SK-N-SH treated with all-trans-retinoic acid at 6 μM for 48 hours (cell line): ENCODE results near the gene TKT.
"Not testable (repeated sequence)": the region's sequence is repeated elsewhere in the genome, so short reads cannot be mapped to it uniquely, and the experiment has no call there.

ENCODE experiments used
- ATAC-seq: fragments of 200-7000 bp; cut with Tn5 transposase; 3 replicates; pipeline ENCODE4 v1.9.1; 2020; ENCODE audit warnings: mild to moderate bottlenecking, moderate library complexity
- ARNTL ChIP-seq: fragments of 450-650 bp; formaldehyde crosslinking; IDR thresholded peaks from 2 replicates; pipeline ENCODE4 v1.5.0; 2020; ENCODE audit warnings: low read depth, mild to moderate bottlenecking, moderate library complexity, borderline replicate concordance
- CSDC2 ChIP-seq: fragments of 250-450 bp; sonication (Bioruptor Pico); IDR thresholded peaks from 2 replicates; pipeline ENCODE4 v1.5.0; 2020; ENCODE audit warnings: mild to moderate bottlenecking, moderate library complexity
- CSRNP3 ChIP-seq: fragments of 250-450 bp; sonication (Bioruptor Pico); IDR thresholded peaks from 2 replicates; pipeline ENCODE4 v1.5.1; 2021; ENCODE audit warnings: mild to moderate bottlenecking, moderate library complexity
- ESRRG ChIP-seq: fragments of 250-450 bp; sonication (Bioruptor Pico); IDR thresholded peaks from 2 replicates; pipeline ENCODE4 v1.6.1; 2021; ENCODE audit warnings: mild to moderate bottlenecking
- PPARA ChIP-seq: fragments of 250-450 bp; sonication (Bioruptor Pico); IDR thresholded peaks from 2 replicates; pipeline ENCODE4 v1.5.0; 2020; ENCODE audit warnings: mild to moderate bottlenecking, borderline replicate concordance
- RARB ChIP-seq: fragments of 250-450 bp; sonication (Bioruptor Pico); IDR thresholded peaks from 2 replicates; pipeline ENCODE4 v1.8.0; 2021; ENCODE audit warnings: mild to moderate bottlenecking, moderate library complexity
- SNAI2 ChIP-seq: fragments of 250-450 bp; sonication (Bioruptor Pico); IDR thresholded peaks from 2 replicates; pipeline ENCODE4 v1.5.0; 2020; ENCODE audit warnings: mild to moderate bottlenecking, moderate library complexity
- TCF4 ChIP-seq: fragments of 250-450 bp; sonication (Bioruptor Pico); IDR thresholded peaks from 2 replicates; pipeline ENCODE4 v1.8.0; 2021; ENCODE audit warnings: mild to moderate bottlenecking, moderate library complexity, borderline replicate concordance
- TOX ChIP-seq: fragments of 250-450 bp; sonication (Bioruptor Pico); IDR thresholded peaks from 2 replicates; pipeline ENCODE4 v1.8.0; 2021; ENCODE audit warnings: mild to moderate bottlenecking, moderate library complexity, borderline replicate concordance
- TSHZ2 ChIP-seq: fragments of 250-450 bp; sonication (Bioruptor Pico); IDR thresholded peaks from 2 replicates; pipeline ENCODE4 v1.5.0; 2020; ENCODE audit warnings: mild to moderate bottlenecking, moderate library complexity
- ZC3H10 ChIP-seq: fragments of 250-450 bp; sonication (Bioruptor Pico); IDR thresholded peaks from 2 replicates; pipeline ENCODE4 v1.5.1; 2021; ENCODE audit warnings: mild to moderate bottlenecking, moderate library complexity
- ZFP3 ChIP-seq: fragments of 250-450 bp; sonication (Bioruptor Pico); IDR thresholded peaks from 2 replicates; pipeline ENCODE4 v1.5.0; 2020; ENCODE audit warnings: mild to moderate bottlenecking, moderate library complexity
- ZFP30 ChIP-seq: fragments of 450-650 bp; formaldehyde crosslinking; IDR thresholded peaks from 2 replicates; pipeline ENCODE4 v1.5.0; 2022; ENCODE audit warnings: mild to moderate bottlenecking, moderate library complexity
- ZNF565 ChIP-seq: fragments of 450-650 bp; formaldehyde crosslinking; conservative IDR thresholded peaks from 2 replicates; pipeline ENCODE4 v1.5.0; 2020; ENCODE audit warnings: low read depth, mild to moderate bottlenecking, moderate library complexity
- ZNF70 ChIP-seq: fragments of 450-650 bp; formaldehyde crosslinking; IDR thresholded peaks from 2 replicates; pipeline ENCODE4 v1.5.0; 2020; ENCODE audit warnings: mild to moderate bottlenecking, moderate library complexity
- ZNF8 ChIP-seq: fragments of 450-650 bp; formaldehyde crosslinking; IDR thresholded peaks from 2 replicates; pipeline ENCODE4 v1.5.0; 2020; ENCODE audit warnings: mild to moderate bottlenecking, moderate library complexity
- TF ChIP-seq, protein P1 (sequence below): fragments of 250-450 bp; sonication (Bioruptor Pico); IDR thresholded peaks from 2 replicates; pipeline ENCODE4 v1.8.0; 2021; ENCODE audit warnings: low read depth, mild to moderate bottlenecking, moderate library complexity, borderline replicate concordance
- TF ChIP-seq, protein P2 (sequence below): fragments of 250-450 bp; sonication (Bioruptor Pico); IDR thresholded peaks from 2 replicates; pipeline ENCODE4 v1.5.1; 2020; ENCODE audit warnings: low read depth, mild to moderate bottlenecking, moderate library complexity
- TF ChIP-seq, protein P3 (sequence below): fragments of 250-450 bp; sonication (Bioruptor Pico); IDR thresholded peaks from 2 replicates; pipeline ENCODE4 v1.8.0; 2020; ENCODE audit warnings: mild to moderate bottlenecking, moderate library complexity, borderline replicate concordance

TKT gene

GRCh38 chr3:53269888-53270880 lies 14.4 kb upstream of the TKT start (continued):
- TF ChIP-seq, protein P1, sequence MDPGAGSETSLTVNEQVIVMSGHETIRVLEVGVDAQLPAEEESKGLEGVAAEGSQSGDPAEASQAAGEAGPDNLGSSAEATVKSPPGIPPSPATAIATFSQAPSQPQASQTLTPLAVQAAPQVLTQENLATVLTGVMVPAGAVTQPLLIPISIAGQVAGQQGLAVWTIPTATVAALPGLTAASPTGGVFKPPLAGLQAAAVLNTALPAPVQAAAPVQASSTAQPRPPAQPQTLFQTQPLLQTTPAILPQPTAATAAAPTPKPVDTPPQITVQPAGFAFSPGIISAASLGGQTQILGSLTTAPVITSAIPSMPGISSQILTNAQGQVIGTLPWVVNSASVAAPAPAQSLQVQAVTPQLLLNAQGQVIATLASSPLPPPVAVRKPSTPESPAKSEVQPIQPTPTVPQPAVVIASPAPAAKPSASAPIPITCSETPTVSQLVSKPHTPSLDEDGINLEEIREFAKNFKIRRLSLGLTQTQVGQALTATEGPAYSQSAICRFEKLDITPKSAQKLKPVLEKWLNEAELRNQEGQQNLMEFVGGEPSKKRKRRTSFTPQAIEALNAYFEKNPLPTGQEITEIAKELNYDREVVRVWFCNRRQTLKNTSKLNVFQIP (CRISPR knock-in tag): no peak
- TF ChIP-seq ESRRG (CRISPR knock-in tag): peak; percentile 3; the same call in 1 of the 2 replicates
- TF ChIP-seq, protein P2, sequence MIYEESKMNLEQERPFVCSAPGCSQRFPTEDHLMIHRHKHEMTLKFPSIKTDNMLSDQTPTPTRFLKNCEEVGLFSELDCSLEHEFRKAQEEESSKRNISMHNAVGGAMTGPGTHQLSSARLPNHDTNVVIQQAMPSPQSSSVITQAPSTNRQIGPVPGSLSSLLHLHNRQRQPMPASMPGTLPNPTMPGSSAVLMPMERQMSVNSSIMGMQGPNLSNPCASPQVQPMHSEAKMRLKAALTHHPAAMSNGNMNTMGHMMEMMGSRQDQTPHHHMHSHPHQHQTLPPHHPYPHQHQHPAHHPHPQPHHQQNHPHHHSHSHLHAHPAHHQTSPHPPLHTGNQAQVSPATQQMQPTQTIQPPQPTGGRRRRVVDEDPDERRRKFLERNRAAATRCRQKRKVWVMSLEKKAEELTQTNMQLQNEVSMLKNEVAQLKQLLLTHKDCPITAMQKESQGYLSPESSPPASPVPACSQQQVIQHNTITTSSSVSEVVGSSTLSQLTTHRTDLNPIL (CRISPR knock-in tag): no peak
- no peak for TF ChIP-seq RARB (CRISPR knock-in tag)
- TF ChIP-seq TCF4 (CRISPR knock-in tag): no peak
- no peak for TF ChIP-seq PPARA (CRISPR knock-in tag)
- TF ChIP-seq SNAI2 (CRISPR knock-in tag): no peak; the same call in 1 of the 2 replicates
- no peak for TF ChIP-seq ZC3H10 (CRISPR knock-in tag)
- no peak for TF ChIP-seq ZFP30 (CRISPR knock-in tag)

DNA sequence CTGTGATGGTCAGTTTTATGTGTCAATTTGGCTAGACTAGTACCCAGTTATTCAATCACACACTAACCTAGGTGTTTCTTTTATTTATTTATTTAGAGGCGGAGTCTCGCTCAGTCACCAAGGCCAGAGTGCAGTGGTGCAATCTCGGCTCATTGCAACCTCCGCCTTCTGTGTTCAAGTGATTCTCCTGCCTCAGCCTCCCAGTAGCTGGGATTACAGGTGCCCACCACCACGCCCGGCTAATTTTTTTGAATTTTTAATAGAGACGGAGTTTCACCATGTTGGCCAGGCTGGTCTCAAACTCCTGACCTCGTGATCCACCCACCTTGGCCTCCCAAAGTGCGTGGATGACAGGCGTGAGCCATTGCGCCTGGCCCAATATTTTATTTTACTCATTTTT lies 13.4 kb upstream of the TKT start:
- not testable (repeated sequence) for ATAC-seq

GRCh38 chr3:53267766-53268165 lies 11.9 kb upstream of the TKT start:
- no peak for ATAC-seq
- TF ChIP-seq, protein P3, sequence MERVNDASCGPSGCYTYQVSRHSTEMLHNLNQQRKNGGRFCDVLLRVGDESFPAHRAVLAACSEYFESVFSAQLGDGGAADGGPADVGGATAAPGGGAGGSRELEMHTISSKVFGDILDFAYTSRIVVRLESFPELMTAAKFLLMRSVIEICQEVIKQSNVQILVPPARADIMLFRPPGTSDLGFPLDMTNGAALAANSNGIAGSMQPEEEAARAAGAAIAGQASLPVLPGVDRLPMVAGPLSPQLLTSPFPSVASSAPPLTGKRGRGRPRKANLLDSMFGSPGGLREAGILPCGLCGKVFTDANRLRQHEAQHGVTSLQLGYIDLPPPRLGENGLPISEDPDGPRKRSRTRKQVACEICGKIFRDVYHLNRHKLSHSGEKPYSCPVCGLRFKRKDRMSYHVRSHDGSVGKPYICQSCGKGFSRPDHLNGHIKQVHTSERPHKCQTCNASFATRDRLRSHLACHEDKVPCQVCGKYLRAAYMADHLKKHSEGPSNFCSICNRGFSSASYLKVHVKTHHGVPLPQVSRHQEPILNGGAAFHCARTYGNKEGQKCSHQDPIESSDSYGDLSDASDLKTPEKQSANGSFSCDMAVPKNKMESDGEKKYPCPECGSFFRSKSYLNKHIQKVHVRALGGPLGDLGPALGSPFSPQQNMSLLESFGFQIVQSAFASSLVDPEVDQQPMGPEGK: no peak
- no peak for TF ChIP-seq TSHZ2 (CRISPR knock-in tag)

- ATAC-seq: no peak
- no peak for TF ChIP-seq ESRRG (CRISPR knock-in tag)
- no peak for TF ChIP-seq ZNF565 (CRISPR knock-in tag)
- no peak for TF ChIP-seq ZFP3
- TF ChIP-seq RARB (CRISPR knock-in tag): no peak
- TF ChIP-seq, protein P1 (CRISPR knock-in tag): no peak
- TF ChIP-seq, protein P2 (CRISPR knock-in tag): no peak
- no peak for TF ChIP-seq TCF4 (CRISPR knock-in tag)
- TF ChIP-seq TOX (CRISPR knock-in tag): no peak
- no peak for TF ChIP-seq ZNF8 (CRISPR knock-in tag)
- TF ChIP-seq, protein P3: no peak
- no peak for TF ChIP-seq CSDC2
- TF ChIP-seq ZNF70 (CRISPR knock-in tag): no peak
- no peak for TF ChIP-seq CSRNP3 (CRISPR knock-in tag)
- no peak for TF ChIP-seq ZC3H10 (CRISPR knock-in tag)
- TF ChIP-seq ARNTL (CRISPR knock-in tag): no peak
- TF ChIP-seq PPARA (CRISPR knock-in tag): no peak
- no peak for TF ChIP-seq ZFP30 (CRISPR knock-in tag)
Measured at GRCh38 chr3:53264718-53265117, 8.9 kb upstream of the TKT start.
